Smooth muscle cell (in vitro differentiated cells): Measurements from ENCODE around the gene RC3H2. TPM values are rescaled to one million over a fixed set of nuclear protein-coding genes. Genes with fewer than 3 reads are reported as not detected.

Experiments used
- DNase-seq: peaks from one replicate; lab custom pipeline; 2025; ENCODE audit not compliant: unreplicated experiment; lab: John Stamatoyannopoulos, UW
- H2AFZ ChIP-seq: fragments of 200-600 bp; sonication (generic); 2 replicates; pipeline ENCODE4 v1.6.0; 2016; ENCODE audit warnings: antibody characterized with exemption, low read depth, mild to moderate bottlenecking
- H3F3A ChIP-seq: fragments of 200-600 bp; sonication (generic); 2 replicates; pipeline ENCODE4 v1.6.0; 2017; ENCODE audit warnings: antibody characterized with exemption, low read depth
- H3K27ac ChIP-seq: fragments of 200-600 bp; sonication (generic); 2 replicates; pipeline ENCODE4 v1.5.1; 2016; ENCODE audit warnings: low read depth, mild to moderate bottlenecking
- H3K27me3 ChIP-seq: fragments of 200-600 bp; sonication (generic); 2 replicates; pipeline ENCODE4 v1.6.1; 2016; ENCODE audit warnings: low read depth, mild to moderate bottlenecking
- H3K36me3 ChIP-seq: fragments of 200-600 bp; sonication (generic); 2 replicates; pipeline ENCODE4 v1.5.1; 2016; ENCODE audit warnings: low read depth
- H3K4me1 ChIP-seq: fragments of 200-600 bp; sonication (generic); 2 replicates; pipeline ENCODE4 v1.5.1; 2016; ENCODE audit warnings: low read depth
- H3K4me2 ChIP-seq: fragments of 200-600 bp; sonication (generic); 2 replicates; pipeline ENCODE4 v1.6.0; 2016; ENCODE audit warnings: mild to moderate bottlenecking
- H3K4me3 ChIP-seq: fragments of 200-600 bp; sonication (generic); 2 replicates; pipeline ENCODE4 v1.5.1; 2016; ENCODE audit warnings: mild to moderate bottlenecking
- H3K79me2 ChIP-seq: fragments of 200-600 bp; sonication (generic); 2 replicates; pipeline ENCODE4 v1.6.0; 2016; ENCODE audit warnings: low read depth, mild to moderate bottlenecking
- H3K9ac ChIP-seq: fragments of 200-600 bp; sonication (generic); 2 replicates; pipeline ENCODE4 v1.6.0; 2016; ENCODE audit warnings: low read depth
- H3K9me3 ChIP-seq: fragments of 200-600 bp; sonication (generic); replicated peaks from 2 replicates; pipeline ENCODE4 v1.5.1; 2016; ENCODE audit warnings: low read depth
- H4K20me1 ChIP-seq: fragments of 200-600 bp; sonication (generic); 2 replicates; pipeline ENCODE4 v1.6.0; 2016; ENCODE audit warnings: low read depth
- WGBS: methylation state at CpG from one replicate; pipeline ENCODE4 v1.1.7; 2016; ENCODE audit warnings: low lambda C conversion rate; 5-methylcytosine and 5-hydroxymethylcytosine counted together
- polyA plus RNA-seq: library from polyadenylated mRNA; unstranded; fragments of >200 nt; fragmentation: Nextera tagmentation; extraction: Ambion mirVana; gene quantifications from 2 replicates; pipeline ENCODE4 v1.2.1, GENCODE V29; 2016
- total RNA-seq: library from RNA; depleted of rRNA; stranded (reverse); fragments of >200 nt; gene quantifications from 2 replicates; pipeline ENCODE4 v1.2.3, GENCODE V29; 2014
- TF ChIP-seq, protein P1 (sequence below): fragments of 200-600 bp; sonication (generic); IDR thresholded peaks from 2 replicates; pipeline ENCODE4 v1.5.1; 2017; ENCODE audit warnings: borderline replicate concordance, mild to moderate bottlenecking, antibody characterized with exemption; ENCODE audit not compliant: insufficient read depth, poor library complexity, severe bottlenecking

Gene RC3H2
- total and polyA plus RNA-seq, 2 experiments from 2014 or later, result 15.3 to 44.7 TPM

DNA sequence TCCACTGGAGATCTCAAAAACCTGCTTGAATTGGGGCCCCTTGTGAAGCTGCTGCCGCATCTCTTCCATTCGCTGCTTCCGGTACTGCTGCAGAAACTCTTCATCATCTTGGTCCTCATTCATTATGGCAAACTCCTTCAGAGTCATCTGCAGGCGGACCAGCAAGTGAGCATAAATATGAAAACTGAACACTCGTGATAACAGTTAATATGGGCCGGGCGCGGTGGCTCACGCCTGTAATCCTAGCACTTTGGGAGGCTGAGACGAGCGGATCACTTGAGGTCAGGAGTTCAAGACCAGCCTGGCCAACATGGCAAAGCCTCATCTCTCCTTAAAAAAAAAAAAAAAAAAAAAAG, 84.7 kb downstream of the RC3H2 start:
- DNase-seq, result no peak
- TF ChIP-seq, protein P1, sequence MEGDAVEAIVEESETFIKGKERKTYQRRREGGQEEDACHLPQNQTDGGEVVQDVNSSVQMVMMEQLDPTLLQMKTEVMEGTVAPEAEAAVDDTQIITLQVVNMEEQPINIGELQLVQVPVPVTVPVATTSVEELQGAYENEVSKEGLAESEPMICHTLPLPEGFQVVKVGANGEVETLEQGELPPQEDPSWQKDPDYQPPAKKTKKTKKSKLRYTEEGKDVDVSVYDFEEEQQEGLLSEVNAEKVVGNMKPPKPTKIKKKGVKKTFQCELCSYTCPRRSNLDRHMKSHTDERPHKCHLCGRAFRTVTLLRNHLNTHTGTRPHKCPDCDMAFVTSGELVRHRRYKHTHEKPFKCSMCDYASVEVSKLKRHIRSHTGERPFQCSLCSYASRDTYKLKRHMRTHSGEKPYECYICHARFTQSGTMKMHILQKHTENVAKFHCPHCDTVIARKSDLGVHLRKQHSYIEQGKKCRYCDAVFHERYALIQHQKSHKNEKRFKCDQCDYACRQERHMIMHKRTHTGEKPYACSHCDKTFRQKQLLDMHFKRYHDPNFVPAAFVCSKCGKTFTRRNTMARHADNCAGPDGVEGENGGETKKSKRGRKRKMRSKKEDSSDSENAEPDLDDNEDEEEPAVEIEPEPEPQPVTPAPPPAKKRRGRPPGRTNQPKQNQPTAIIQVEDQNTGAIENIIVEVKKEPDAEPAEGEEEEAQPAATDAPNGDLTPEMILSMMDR, result no peak
- H4K20me1 ChIP-seq, result peaks cover 46% of the 10 kb centered on the region
- H3K9me3 ChIP-seq, result no peaks in the 10 kb centered on the region
- H3K36me3 ChIP-seq, result peaks cover 12% of the 10 kb centered on the region
- no peak overlapping the region for H2AFZ ChIP-seq
- H3K27ac ChIP-seq, result no peak overlapping the region
- no peaks in the 10 kb centered on the region for H3K27me3 ChIP-seq
- WGBS, result 98% methylated on average over 11 of the region's 11 CpGs
- no peaks in the 10 kb centered on the region for H3K4me1 ChIP-seq
- no peak overlapping the region for H3K4me3 ChIP-seq
- H3F3A ChIP-seq, result no peaks in the 10 kb centered on the region
- no peak overlapping the region for H3K9ac ChIP-seq
- H3K79me2 ChIP-seq, result peaks cover 14% of the 10 kb centered on the region
- no peak overlapping the region for H3K4me2 ChIP-seq

DNA sequence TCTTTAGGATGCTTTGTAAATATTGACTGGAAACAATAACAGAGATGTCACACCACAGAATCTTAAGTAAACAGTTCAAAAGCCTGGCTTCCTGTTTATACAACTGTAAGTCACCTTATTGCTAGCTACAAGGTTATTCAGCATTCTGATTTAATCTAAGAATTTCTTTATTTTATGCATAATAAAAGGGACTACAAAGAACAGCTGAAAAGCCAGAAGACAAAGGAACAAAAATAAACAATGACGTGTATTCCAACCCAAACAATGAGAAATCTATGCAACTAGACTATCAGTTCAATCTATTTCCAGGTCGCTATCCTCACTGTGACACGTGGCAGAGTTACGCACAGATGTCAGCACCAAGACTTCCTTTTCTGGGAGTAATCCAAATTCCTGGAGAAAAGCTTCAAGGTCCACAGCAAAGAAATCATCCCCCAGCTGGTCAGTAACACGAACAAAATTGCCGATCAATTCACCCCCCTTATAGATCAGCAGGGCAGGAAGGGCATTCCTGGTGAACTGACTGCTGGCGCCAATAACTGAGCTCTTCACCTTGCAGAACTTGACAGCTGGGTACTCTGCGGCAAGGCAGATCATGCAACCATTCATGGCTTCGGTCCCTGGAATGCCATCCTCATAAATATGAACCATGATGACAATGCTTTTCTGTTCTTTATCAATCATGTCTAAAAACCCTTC, 85.2 kb downstream of the RC3H2 start:
- no peaks in the 10 kb centered on the region for H3F3A ChIP-seq
- H3K9me3 ChIP-seq, result no peaks in the 10 kb centered on the region
- DNase-seq, result no peak
- no peak overlapping the region for H3K4me2 ChIP-seq
- H4K20me1 ChIP-seq, result peaks cover 46% of the 10 kb centered on the region
- H3K27ac ChIP-seq, result no peak overlapping the region
- H3K36me3 ChIP-seq, result peaks cover 12% of the 10 kb centered on the region
- H3K4me3 ChIP-seq, result no peak overlapping the region
- no peaks in the 10 kb centered on the region for H3K27me3 ChIP-seq
- H3K9ac ChIP-seq, result no peak overlapping the region
- H2AFZ ChIP-seq, result no peak overlapping the region
- H3K79me2 ChIP-seq, result peaks cover 8% of the 10 kb centered on the region
- H3K4me1 ChIP-seq, result no peaks in the 10 kb centered on the region
- 92% methylated on average over 9 of the region's 9 CpGs for WGBS
- TF ChIP-seq, protein P1, result no peak

DNA sequence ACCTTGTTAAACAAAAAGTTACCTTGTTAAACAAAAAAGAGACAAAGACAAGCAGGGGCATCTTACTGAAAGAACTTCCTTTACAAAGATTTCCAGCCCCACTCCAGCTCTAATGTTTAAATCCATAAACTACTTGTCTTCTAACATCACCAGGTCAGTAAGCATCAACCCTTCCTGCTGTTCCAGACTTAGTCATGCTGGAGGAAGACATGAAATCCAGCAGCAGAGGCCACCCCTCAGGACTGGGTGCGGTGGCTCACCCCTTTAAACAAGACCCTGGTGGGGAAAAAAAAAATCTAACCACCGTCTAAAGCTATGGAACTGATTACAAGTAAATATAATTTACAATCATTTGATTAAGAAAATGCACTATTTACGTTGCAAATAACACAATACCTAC, 85.8 kb downstream of the RC3H2 start:
- Histone ChIP-seq H3K4me1 (no peaks in the 10 kb centered on the region), H3K79me2 (peaks cover 3% of the 10 kb centered on the region), H4K20me1 (peaks cover 45% of the 10 kb centered on the region), H3K9me3 (no peaks in the 10 kb centered on the region), H3K27me3 (no peaks in the 10 kb centered on the region), H3K4me2 (no peak overlapping the region), H2AFZ (no peak overlapping the region), H3K36me3 (peaks cover 12% of the 10 kb centered on the region), H3K4me3 (no peak overlapping the region), H3K27ac (no peak overlapping the region), H3F3A (no peaks in the 10 kb centered on the region), H3K9ac (no peak overlapping the region)
- DNase-seq, result no peak
- WGBS, result 89% methylated on average over 3 of the region's 3 CpGs
- TF ChIP-seq, protein P1, result no peak

DNA sequence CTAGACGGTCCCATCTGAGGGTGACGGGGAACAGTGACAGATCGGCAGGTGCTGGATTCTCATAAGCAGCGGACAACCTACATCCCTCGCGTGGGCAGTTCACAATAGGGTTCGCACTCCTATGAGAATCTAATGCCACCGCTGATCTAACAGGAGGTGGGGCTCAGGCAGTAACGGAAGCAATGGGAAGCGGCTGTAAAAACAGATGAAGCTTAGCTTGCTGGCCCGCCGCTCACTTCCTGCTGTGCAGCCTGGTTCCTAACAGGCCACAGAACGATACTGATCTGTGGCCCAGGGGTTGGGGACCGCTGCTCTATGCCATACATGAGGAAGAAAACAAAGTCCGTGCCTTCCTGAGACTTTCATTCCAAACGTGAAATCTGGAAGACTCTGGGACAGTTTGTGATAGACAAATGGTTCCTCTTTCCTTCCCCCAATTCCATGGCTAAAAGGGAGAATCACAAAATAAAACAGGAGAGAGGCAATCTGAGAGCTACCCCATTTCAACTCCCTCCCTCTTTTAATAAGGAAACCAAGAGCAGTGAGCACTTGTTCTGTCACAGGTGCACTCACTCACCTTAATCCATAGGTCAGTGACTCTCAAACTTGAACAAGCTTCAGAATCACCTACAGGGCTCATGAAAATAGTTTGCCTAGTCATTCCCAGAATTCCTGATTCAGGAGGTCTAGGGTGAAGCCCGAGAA, 88.8 kb downstream of the RC3H2 start:
- Histone ChIP-seq H3K27me3 (no peaks in the 10 kb centered on the region), H3K9ac (no peak overlapping the region), H3K9me3 (no peaks in the 10 kb centered on the region), H3K27ac (no peak overlapping the region), H3F3A (no peaks in the 10 kb centered on the region), H3K4me1 (no peaks in the 10 kb centered on the region), H3K4me2 (no peak overlapping the region), H3K4me3 (no peak overlapping the region), H2AFZ (no peak overlapping the region), H3K79me2 (no peaks in the 10 kb centered on the region), H3K36me3 (peaks cover 12% of the 10 kb centered on the region), H4K20me1 (peaks cover 19% of the 10 kb centered on the region)
- no peak for DNase-seq
- 94% methylated on average over 17 of the region's 17 CpGs for WGBS
- TF ChIP-seq, protein P1, result no peak
